Activated B cell treated with CpG ODN at 0.5 μM for 24 hours (primary cell): ENCODE results near the gene NPB. TPM values are rescaled to one million over a fixed set of nuclear protein-coding genes. Genes with fewer than 3 reads are reported as not detected.

Experiments
- ATAC-seq: fragments of 200-7000 bp; cut with Tn5 transposase; one replicate; pipeline ENCODE4 v1.10.0; 2021; ENCODE audit warnings: low read depth, mild to moderate bottlenecking, moderate library complexity
- CTCF ChIA-PET: fragments of 350-600 bp; sonication (Branson Sonifier 250); formaldehyde crosslinking; loops from one replicate; lab custom pipeline; 2021; ENCODE audit warnings: antibody characterized with exemption; lab: Charles Lee
- POLR2A ChIA-PET: fragments of 350-600 bp; sonication (Branson Sonifier 250); formaldehyde crosslinking; loops from one replicate; lab custom pipeline; 2021; ENCODE audit warnings: antibody characterized with exemption; lab: Charles Lee
- DNase-seq: peaks from one replicate; pipeline ENCODE4 v3.0.0; 2022
- H3K27ac Mint-ChIP-seq: one replicate; pipeline ENCODE4 v1.8.0; 2020; ENCODE audit warnings: mixed read lengths
- H3K27me3 Mint-ChIP-seq: one replicate; pipeline ENCODE4 v1.8.0; 2021; ENCODE audit warnings: mixed read lengths
- H3K36me3 Mint-ChIP-seq: one replicate; pipeline ENCODE4 v1.8.0; 2021; ENCODE audit warnings: low read depth, mixed read lengths
- H3K4me1 Mint-ChIP-seq: one replicate; pipeline ENCODE4 v1.8.0; 2021; ENCODE audit warnings: mixed read lengths
- H3K4me3 Mint-ChIP-seq: one replicate; pipeline ENCODE4 v1.8.0; 2020; ENCODE audit warnings: mild to moderate bottlenecking, mixed read lengths
- H3K9me3 Mint-ChIP-seq: one replicate; pipeline ENCODE4 v1.8.0; 2020; ENCODE audit warnings: mixed read lengths
- intact Hi-C: fragments of 100-400 bp; cut with micrococcal nuclease; formaldehyde crosslinking; loops from one replicate; pipeline ENCODE4 v1.15.1; 2024
- total RNA-seq: library from RNA; stranded (reverse); gene quantifications from 2 replicates; pipeline ENCODE4 v1.2.3, GENCODE V29; 2022
- TF ChIP-seq, protein P1 (sequence below): fragments of 200-600 bp; IDR thresholded peaks from one replicate; pipeline ENCODE4 v1.8.0; 2022; ENCODE audit warnings: antibody characterized with exemption, mild to moderate bottlenecking

NPB gene
- total RNA-seq, 1 donor from 2014 or later: 0.24 TPM

- Mint-ChIP-seq H3K4me3 (no peak overlapping the region), H3K4me1 (peaks cover 31% of the 10 kb centered on the region), H3K27ac (no peak overlapping the region), H3K36me3 (peaks cover 34% of the 10 kb centered on the region), H3K27me3 (no peaks in the 10 kb centered on the region), H3K9me3 (no peaks in the 10 kb centered on the region)
- POLR2A ChIA-PET: interaction anchor here (5.7 kb wide), 1 partner anchor 8 kb away, joined by 77 read pairs; the partner anchor contains the start of gene P4HB
- ATAC-seq: no peak
- no peak for DNase-seq
- CTCF ChIA-PET: interaction anchor here (1.5 kb wide), 1 partner anchor 26 kb away, joined by 4 read pairs; no protein-coding TSS in a partner anchor
- intact Hi-C loops: loop anchor here (10.0 kb wide), 1 partner anchor 353 kb away; the partner anchor contains the start of gene ACTG1
- TF ChIP-seq, protein P1, sequence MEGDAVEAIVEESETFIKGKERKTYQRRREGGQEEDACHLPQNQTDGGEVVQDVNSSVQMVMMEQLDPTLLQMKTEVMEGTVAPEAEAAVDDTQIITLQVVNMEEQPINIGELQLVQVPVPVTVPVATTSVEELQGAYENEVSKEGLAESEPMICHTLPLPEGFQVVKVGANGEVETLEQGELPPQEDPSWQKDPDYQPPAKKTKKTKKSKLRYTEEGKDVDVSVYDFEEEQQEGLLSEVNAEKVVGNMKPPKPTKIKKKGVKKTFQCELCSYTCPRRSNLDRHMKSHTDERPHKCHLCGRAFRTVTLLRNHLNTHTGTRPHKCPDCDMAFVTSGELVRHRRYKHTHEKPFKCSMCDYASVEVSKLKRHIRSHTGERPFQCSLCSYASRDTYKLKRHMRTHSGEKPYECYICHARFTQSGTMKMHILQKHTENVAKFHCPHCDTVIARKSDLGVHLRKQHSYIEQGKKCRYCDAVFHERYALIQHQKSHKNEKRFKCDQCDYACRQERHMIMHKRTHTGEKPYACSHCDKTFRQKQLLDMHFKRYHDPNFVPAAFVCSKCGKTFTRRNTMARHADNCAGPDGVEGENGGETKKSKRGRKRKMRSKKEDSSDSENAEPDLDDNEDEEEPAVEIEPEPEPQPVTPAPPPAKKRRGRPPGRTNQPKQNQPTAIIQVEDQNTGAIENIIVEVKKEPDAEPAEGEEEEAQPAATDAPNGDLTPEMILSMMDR: no peak
Measured at GRCh38 chr17:81867991-81868673, 33.9 kb upstream of the NPB start.

DNA sequence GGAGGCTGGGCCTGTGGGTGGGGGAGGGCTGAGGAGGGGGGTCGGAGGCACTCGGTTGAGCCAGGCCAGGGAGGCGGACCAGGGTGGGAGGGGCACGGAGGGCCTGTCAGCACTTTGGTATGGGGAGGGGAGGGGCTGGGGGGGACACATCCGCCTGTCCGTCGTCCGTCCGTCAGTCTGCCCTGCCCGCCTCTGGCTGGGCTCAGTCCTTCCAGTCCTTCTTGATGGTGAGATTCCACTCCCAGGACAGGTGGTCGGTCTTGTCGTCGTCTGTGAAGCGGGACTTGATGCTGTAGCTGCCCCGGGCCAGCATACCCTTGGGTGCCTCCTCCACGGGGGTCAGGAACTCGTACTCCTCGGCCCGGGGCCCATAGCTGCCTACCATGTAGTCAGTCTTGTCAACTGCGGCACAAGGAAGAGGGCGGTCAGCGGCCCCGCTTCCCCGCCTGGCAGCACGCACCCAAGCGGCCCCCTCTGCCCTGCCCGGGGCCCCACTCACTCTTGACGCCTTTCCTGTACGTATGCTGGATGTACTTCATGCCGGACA lies 33.3 kb upstream of the NPB start:
- DNase-seq: no peak
- ChIA-PET CTCF (interaction anchor here (0.6 to 1.8 kb wide), 7 partner anchors 25 to 134 kb away, joined by 3 to 10 read pairs (median 4); partner anchors contain the start of genes MAFG and MCRIP1), POLR2A (interaction anchor here (0.6 to 5.7 kb wide), 9 partner anchors 8 to 593 kb away, joined by 3 to 77 read pairs (median 9); partner anchors contain the start of genes ANAPC11, DCXR, MAFG and MRPL12)
- no peak for ATAC-seq
- H3K9me3 Mint-ChIP-seq: no peaks in the 10 kb centered on the region
- no peaks in the 10 kb centered on the region for H3K27me3 Mint-ChIP-seq
- H3K4me1 Mint-ChIP-seq: peaks cover 36% of the 10 kb centered on the region
- peaks cover 29% of the 10 kb centered on the region for H3K36me3 Mint-ChIP-seq
- no peak overlapping the region for H3K27ac Mint-ChIP-seq
- TF ChIP-seq, protein P1: no peak
- H3K4me3 Mint-ChIP-seq: no peak overlapping the region
- intact Hi-C loops: loop anchor here (10.0 kb wide), 1 partner anchor 354 kb away; the partner anchor contains the start of gene ACTG1

DNA sequence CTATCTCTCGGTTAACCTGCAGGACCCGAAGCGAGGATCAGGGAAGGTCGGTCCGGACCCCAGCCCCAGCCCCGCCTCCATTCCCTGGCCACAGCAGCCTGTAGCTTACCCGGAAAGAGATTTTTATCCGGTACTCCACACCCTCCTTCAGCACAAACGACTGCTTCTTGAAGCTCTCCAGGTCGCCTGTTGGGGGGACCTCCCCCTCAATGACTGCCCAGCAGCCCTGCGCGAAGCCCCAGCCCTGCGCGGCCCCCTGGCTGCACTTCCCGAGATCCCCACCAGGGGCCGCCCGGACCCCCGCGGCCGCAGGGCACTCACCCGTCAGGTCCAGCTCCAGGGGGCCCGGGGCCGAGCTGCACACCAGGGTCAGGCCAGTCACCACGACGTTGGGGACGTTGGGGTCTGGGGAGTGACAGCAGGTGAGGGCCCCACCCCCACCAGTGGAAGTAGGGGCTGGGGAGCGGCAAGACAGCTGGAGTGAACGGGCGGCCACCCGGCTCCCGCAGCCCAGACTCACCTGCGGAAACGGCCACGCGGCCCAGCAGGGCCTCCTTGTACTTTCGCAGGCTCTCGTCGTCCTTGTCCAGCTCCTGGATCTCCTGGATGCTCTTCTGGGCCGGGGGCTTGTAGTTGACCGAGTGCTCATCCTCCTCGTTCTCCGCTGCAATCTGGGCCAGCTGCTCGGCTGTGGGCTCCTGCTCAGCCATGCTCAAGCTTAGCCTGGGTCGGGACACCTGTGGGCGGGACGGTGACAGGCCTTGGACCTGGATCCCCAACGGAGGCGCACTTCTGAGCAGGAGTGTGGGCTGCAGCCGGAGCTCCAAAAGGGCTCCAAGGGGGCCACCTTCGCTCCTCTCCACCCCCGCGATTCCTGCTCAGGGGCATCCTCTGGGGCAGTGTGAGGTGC lies 32.6 kb upstream of the NPB start:
- peaks cover 28% of the 10 kb centered on the region for H3K36me3 Mint-ChIP-seq
- peak overlapping the region; percentile 85 for H3K27ac Mint-ChIP-seq
- peak; percentile 63 for DNase-seq
- peak; percentile 22 for ATAC-seq
- peak overlapping the region; percentile 86 for H3K4me3 Mint-ChIP-seq
- CTCF ChIA-PET: interaction anchor here (0.6 to 1.8 kb wide), 8 partner anchors 24 to 233 kb away, joined by 3 to 10 read pairs (median 4); partner anchors contain the start of genes MAFG, MCRIP1 and NPLOC4
- no peaks in the 10 kb centered on the region for H3K27me3 Mint-ChIP-seq
- TF ChIP-seq, protein P1: peak; percentile 84
- no peaks in the 10 kb centered on the region for H3K9me3 Mint-ChIP-seq
- H3K4me1 Mint-ChIP-seq: peaks cover 39% of the 10 kb centered on the region
- POLR2A ChIA-PET: interaction anchor here (0.6 to 5.7 kb wide), 18 partner anchors 9 to 594 kb away, joined by 3 to 77 read pairs (median 6); partner anchors contain the start of genes ANAPC11, ARL16, DCXR and HGS
- intact Hi-C loops: loop anchor here (2.0 to 10.0 kb wide), 3 partner anchors 49 to 355 kb away; partner anchors contain the start of genes ACTG1, CENPX, LRRC45 and SIRT7

DNA sequence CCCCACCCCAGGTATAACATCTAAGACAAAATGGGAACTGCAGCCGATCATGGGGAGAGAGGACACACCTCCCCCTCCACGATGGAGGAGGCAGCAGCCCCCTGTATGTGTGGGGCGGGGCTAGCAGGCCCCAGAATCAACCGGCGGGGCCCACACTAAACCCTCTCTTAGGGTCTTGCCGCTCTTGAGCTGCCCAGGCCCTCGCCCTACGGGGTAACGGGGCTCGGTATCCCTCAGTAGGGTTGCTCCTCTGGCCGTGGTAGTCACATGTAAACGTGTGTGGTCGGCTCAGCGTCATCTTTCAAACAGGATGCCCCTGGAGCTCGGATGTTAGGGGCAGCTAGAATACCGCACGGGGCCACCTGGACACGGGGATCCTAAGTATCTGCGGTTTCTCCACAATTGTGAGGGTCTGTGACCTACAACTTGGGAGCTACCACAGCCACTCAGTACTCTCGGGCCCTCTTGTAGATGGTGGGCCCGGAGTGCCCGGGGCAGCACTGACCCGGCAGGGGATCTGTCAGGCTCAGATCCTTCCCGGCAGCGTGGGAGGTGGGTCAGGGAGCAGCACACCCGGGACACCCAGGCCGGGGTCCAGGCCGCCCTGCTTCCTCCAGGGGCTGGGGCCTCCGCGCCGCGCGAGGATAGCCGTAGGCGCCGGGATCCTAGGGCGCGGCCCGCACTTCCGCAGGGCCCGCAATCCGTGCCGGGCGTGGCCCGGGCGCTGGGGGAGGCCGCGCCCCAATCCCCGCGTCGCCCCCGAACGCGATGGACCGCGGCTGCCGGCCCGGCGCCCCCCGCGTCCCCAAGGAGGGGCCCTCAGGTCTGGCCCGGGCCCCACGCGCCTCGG lies 31.7 kb upstream of the NPB start:
- peak overlapping the region; percentile 86 for H3K4me3 Mint-ChIP-seq
- peak; percentile 32 for ATAC-seq
- ChIA-PET CTCF (interaction anchor here (1.1 to 1.8 kb wide), 5 partner anchors 47 to 234 kb away, joined by 3 to 10 read pairs (median 4); partner anchors contain the start of genes MAFG and NPLOC4), POLR2A (interaction anchor here (0.5 to 5.7 kb wide), 20 partner anchors 10 to 552 kb away, joined by 3 to 77 read pairs (median 6); partner anchors contain the start of genes ARL16, DCXR, FAAP100 and HGS)
- peak; percentile 48 for DNase-seq
- intact Hi-C loops: loop anchor here (2.0 to 5.0 kb wide), 2 partner anchors 48 to 152 kb away; partner anchors contain the start of genes CENPX, LRRC45 and SIRT7
- peaks cover 39% of the 10 kb centered on the region for H3K4me1 Mint-ChIP-seq
- no peaks in the 10 kb centered on the region for H3K27me3 Mint-ChIP-seq
- peaks cover 28% of the 10 kb centered on the region for H3K36me3 Mint-ChIP-seq
- peak overlapping the region; percentile 85 for H3K27ac Mint-ChIP-seq
- no peaks in the 10 kb centered on the region for H3K9me3 Mint-ChIP-seq
- TF ChIP-seq, protein P1: no peak
